SK-N-SH (cell line): ENCODE data around the gene RPGR. TPM values are rescaled to one million over a fixed set of nuclear protein-coding genes. Genes with fewer than 3 reads are reported as not detected.

Experiments used
- CTCF ChIA-PET: fragments of 300-600, 350-600 bp; formaldehyde crosslinking; extraction: SDS; loops from one replicate; lab custom pipeline; 2021; lab: Yijun Ruan, JAX
- POLR2A ChIA-PET: fragments of 350-600 bp; sonication (Branson Sonifier 250); formaldehyde crosslinking; extraction: SDS; loops from one replicate; lab custom pipeline; 2020; ENCODE audit warnings: antibody characterized with exemption, inconsistent platforms; lab: Yijun Ruan, JAX
- DNase-seq: peaks from one replicate; pipeline ENCODE4 v3.0.0; 2012
- H2AFZ ChIP-seq: fragments of 200-600 bp; sonication (generic); 2 replicates; pipeline ENCODE4 v1.8.1; 2016; ENCODE audit warnings: antibody characterized with exemption, mild to moderate bottlenecking, low read depth
- H3F3A ChIP-seq: fragments of 200-600 bp; sonication (generic); replicated peaks from 2 replicates; pipeline ENCODE3; 2016; ENCODE audit warnings: antibody characterized with exemption, mild to moderate bottlenecking; ENCODE audit not compliant: insufficient read depth
- H3K27ac ChIP-seq, 2 experiments: fragments of 200-500 bp in 1 of 2; fragments of 200-600 bp in 1 of 2; sonication (Bioruptor generic) in 1 of 2; sonication (generic), shearing (Covaris generic) in 1 of 2; 2 replicates each; pipeline versions ENCODE4 v1.5.1 to v1.6.1; 2014 to 2016; ENCODE audit warnings: low read depth in 2 of 2, inconsistent platforms in 1 of 2, low read length in 1 of 2, mild to moderate bottlenecking in 1 of 2, mixed read lengths in 1 of 2
- H3K27me3 ChIP-seq: fragments of 200-600 bp; sonication (generic), shearing (Covaris generic); 2 replicates; pipeline ENCODE4 v1.6.1; 2016; ENCODE audit warnings: mixed run types; ENCODE audit not compliant: insufficient read depth
- H3K36me3 ChIP-seq, 2 experiments: fragments of 200-500 bp in 1 of 2; fragments of 200-600 bp in 1 of 2; sonication (Bioruptor generic) in 1 of 2; sonication (generic) in 1 of 2; replicated peaks in 1 of 2; 2 replicates each; pipeline versions ENCODE3 to v1.5.1; 2014 to 2016; ENCODE audit warnings: low read length in 1 of 2, mild to moderate bottlenecking in 1 of 2; ENCODE audit not compliant: insufficient read depth in 2 of 2, control insufficient read depth in 1 of 2
- H3K4me1 ChIP-seq, 2 experiments: fragments of 200-500 bp in 1 of 2; fragments of 200-600 bp in 1 of 2; sonication (Bioruptor generic) in 1 of 2; sonication (generic), shearing (Covaris generic) in 1 of 2; 2 replicates each; pipeline versions ENCODE4 v1.5.1 to v1.6.1; 2014 to 2016; ENCODE audit warnings: low read depth in 1 of 2, low read length in 1 of 2, mixed run types in 1 of 2; ENCODE audit not compliant: insufficient read depth in 2 of 2, control insufficient read depth in 1 of 2
- H3K4me2 ChIP-seq: fragments of 200-600 bp; sonication (generic), shearing (Covaris generic); 2 replicates; pipeline ENCODE4 v1.6.1; 2017; ENCODE audit warnings: mixed run types
- H3K4me3 ChIP-seq, 2 experiments: fragments of 200-500 bp in 1 of 2; fragments of 200-600 bp in 1 of 2; sonication (Bioruptor generic) in 1 of 2; sonication (generic), shearing (Covaris generic) in 1 of 2; 2 replicates each; pipeline versions ENCODE4 v1.5.1 to v1.8.1; 2014 to 2016; ENCODE audit warnings: low read depth in 2 of 2, inconsistent platforms in 1 of 2, low read length in 1 of 2, mild to moderate bottlenecking in 1 of 2, mixed read lengths in 1 of 2, moderate library complexity in 1 of 2
- H3K79me2 ChIP-seq: fragments of 200-600 bp; sonication (generic); 2 replicates; pipeline ENCODE4 v1.8.1; 2017; ENCODE audit warnings: mild to moderate bottlenecking; ENCODE audit not compliant: insufficient read depth
- H3K9ac ChIP-seq: fragments of 200-600 bp; sonication (generic); 2 replicates; pipeline ENCODE4 v1.6.1; 2017; ENCODE audit warnings: mixed run types
- H3K9me2 ChIP-seq: fragments of 200-600 bp; sonication (generic); 2 replicates; pipeline ENCODE4 v1.6.1; 2017; ENCODE audit warnings: mixed run types
- H3K9me3 ChIP-seq: fragments of 200-600 bp; sonication (generic); 2 replicates; pipeline ENCODE4 v1.6.1; 2017; ENCODE audit warnings: mixed run types, mild to moderate bottlenecking, moderate library complexity
- H4K20me1 ChIP-seq: fragments of 200-600 bp; sonication (generic); 2 replicates; pipeline ENCODE4 v1.6.1; 2017; ENCODE audit warnings: mild to moderate bottlenecking, mixed run types; ENCODE audit not compliant: insufficient read depth
- CHD2 ChIP-seq: fragments of 150-350 bp; IDR thresholded peaks from 2 replicates; pipeline ENCODE4 v1.6.1; 2018; ENCODE audit warnings: low read length; ENCODE audit not compliant: partially characterized antibody
- ELF1 ChIP-seq: IDR thresholded peaks from 2 replicates; pipeline ENCODE4 v1.4.0; 2012
- EP300 ChIP-seq, 2 experiments: IDR thresholded peaks; 2 replicates each; pipeline versions ENCODE4 v1.4.0 to v1.6.1; 2012; ENCODE audit warnings: borderline replicate concordance in 1 of 2, low read depth in 1 of 2, low read length in 1 of 2
- EZH2phosphoT487 ChIP-seq: fragments of 200-600 bp; sonication (generic); IDR thresholded peaks from 2 replicates; pipeline ENCODE4 v1.6.1; 2017; ENCODE audit warnings: low read depth, mixed run types, mild to moderate bottlenecking, antibody characterized with exemption, moderate library complexity, borderline replicate concordance
- FOSL2 ChIP-seq: IDR thresholded peaks from 2 replicates; pipeline ENCODE4 v1.4.0; 2012; ENCODE audit warnings: low read depth, mild to moderate bottlenecking, moderate library complexity, borderline replicate concordance
- GATA2 ChIP-seq: sonication (generic); formaldehyde crosslinking; IDR thresholded peaks from 2 replicates; pipeline ENCODE4 v1.5.0; 2020; ENCODE audit warnings: mild to moderate bottlenecking, missing genetic modification reagents
- JUND ChIP-seq: IDR thresholded peaks from 2 replicates; pipeline ENCODE4 v1.4.0; 2012
- NFIC ChIP-seq: IDR thresholded peaks from 2 replicates; pipeline ENCODE4 v1.4.0; 2012; ENCODE audit warnings: borderline replicate concordance
- NRF1 ChIP-seq: IDR thresholded peaks from 2 replicates; pipeline ENCODE4 v1.6.1; 2012; ENCODE audit warnings: low read depth, mild to moderate bottlenecking, low read length
- RCOR1 ChIP-seq: fragments of 150-350 bp; IDR thresholded peaks from 2 replicates; pipeline ENCODE4 v1.6.1; 2017; ENCODE audit warnings: antibody characterized with exemption, low read length
- TAF1 ChIP-seq: IDR thresholded peaks from 2 replicates; pipeline ENCODE4 v1.6.1; 2012; ENCODE audit warnings: low read depth, mild to moderate bottlenecking, low read length, moderate library complexity, borderline replicate concordance
- TCF12 ChIP-seq: IDR thresholded peaks from 2 replicates; pipeline ENCODE4 v1.4.0; 2012
- TEAD4 ChIP-seq: IDR thresholded peaks from 2 replicates; pipeline ENCODE4 v1.4.0; 2012; ENCODE audit warnings: mild to moderate bottlenecking, borderline replicate concordance; ENCODE audit not compliant: insufficient read depth
- YY1 ChIP-seq: IDR thresholded peaks from 2 replicates; pipeline ENCODE4 v1.4.0; 2012; ENCODE audit warnings: low read depth, mild to moderate bottlenecking
- WGBS: methylation state at CpG from one replicate; pipeline ENCODE4 v1.1.6; 2017; ENCODE audit warnings: low lambda C conversion rate; 5-methylcytosine and 5-hydroxymethylcytosine counted together
- polyA plus RNA-seq, 3 experiments: library from polyadenylated mRNA; depleted of rRNA; stranded (reverse); fragments of >200 nt; gene quantifications; 2 replicates each; pipeline ENCODE4 v1.2.3, GENCODE V29; 2012
- TF ChIP-seq, protein P1 (sequence below): fragments of 150-350 bp; IDR thresholded peaks from 2 replicates; pipeline ENCODE4 v1.6.1; 2017; ENCODE audit warnings: antibody characterized with exemption, low read length, low read depth, borderline replicate concordance
- TF ChIP-seq, protein P2 (sequence below): IDR thresholded peaks from 2 replicates; pipeline ENCODE4 v1.4.0; 2012; ENCODE audit warnings: low read depth, borderline replicate concordance
- TF ChIP-seq, protein P3 (sequence below): IDR thresholded peaks from 2 replicates; pipeline ENCODE4 v1.4.0; 2012; ENCODE audit warnings: low read depth

Gene RPGR
- polyA plus RNA-seq, 1 of the 3 experiments (the other 2 are of a cell fraction): 1.2 TPM

GRCh38 chrX:38275615-38276014, 51.7 kb downstream of the RPGR start:
- CTCF ChIA-PET: no interaction called here
- H3K79me2 ChIP-seq: no peaks in the 10 kb centered on the region
- POLR2A ChIA-PET: no interaction called here
- no peak overlapping the region for H3K9ac ChIP-seq
- no peaks in the 10 kb centered on the region; the same call in 1 of the 2 replicates for H3K27me3 ChIP-seq
- H3K27ac ChIP-seq: peak overlapping the region in 1 of 2 experiments; percentile 66; a peak in 2 of 4 replicates
- no peaks in the 10 kb centered on the region for H3K9me2 ChIP-seq
- no peak overlapping the region for H3K4me2 ChIP-seq
- no peaks in the 10 kb centered on the region for H3K36me3 ChIP-seq
- no peaks in the 10 kb centered on the region for H4K20me1 ChIP-seq
- H3F3A ChIP-seq: peaks cover 8% of the 10 kb centered on the region
- H3K4me3 ChIP-seq: no peak overlapping the region
- no peaks in the 10 kb centered on the region; a peak in 1 of 4 replicates for H3K4me1 ChIP-seq
- H3K9me3 ChIP-seq: no peaks in the 10 kb centered on the region
- TF ChIP-seq NRF1 (no peak), TCF12 (peak; percentile 21; the same call in 1 of the 2 replicates), FOSL2 (peak; percentile 86), JUND (peak; percentile 51; the same call in 1 of the 2 replicates), CHD2 (no peak)
- WGBS: 8% methylated on average over 2 of the region's 2 CpGs
- H2AFZ ChIP-seq: no peak overlapping the region
- no peak for DNase-seq

DNA sequence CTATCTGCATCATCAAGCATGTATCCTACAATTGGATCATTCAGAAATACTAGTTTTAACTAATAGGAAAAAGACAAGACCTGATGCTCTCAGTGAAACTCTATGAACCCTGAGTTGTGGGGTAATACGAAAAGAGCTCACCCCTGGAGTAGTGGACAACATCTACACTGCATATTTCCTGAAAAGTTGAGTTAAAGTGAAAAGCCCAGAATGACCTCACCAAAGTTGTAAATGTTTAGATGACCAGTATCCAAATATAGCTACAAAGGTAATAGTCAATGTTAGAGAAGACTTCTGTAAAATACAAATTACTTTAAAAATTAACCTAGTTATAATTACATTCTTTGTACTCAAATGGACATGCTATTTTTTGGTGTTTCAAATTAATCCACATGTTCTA, 53.9 kb downstream of the RPGR start:
- H3K79me2 ChIP-seq: no peaks in the 10 kb centered on the region
- H3K9me3 ChIP-seq: no peaks in the 10 kb centered on the region
- POLR2A ChIA-PET: no interaction called here
- no peaks in the 10 kb centered on the region for H3K36me3 ChIP-seq
- no peak overlapping the region for H3K9ac ChIP-seq
- H3K4me2 ChIP-seq: no peak overlapping the region
- DNase-seq: no peak
- H3K9me2 ChIP-seq: no peaks in the 10 kb centered on the region
- H2AFZ ChIP-seq: no peak overlapping the region
- H3K27me3 ChIP-seq: no peaks in the 10 kb centered on the region; the same call in 1 of the 2 replicates
- H3K4me3 ChIP-seq: no peak overlapping the region
- TF ChIP-seq, protein P1, sequence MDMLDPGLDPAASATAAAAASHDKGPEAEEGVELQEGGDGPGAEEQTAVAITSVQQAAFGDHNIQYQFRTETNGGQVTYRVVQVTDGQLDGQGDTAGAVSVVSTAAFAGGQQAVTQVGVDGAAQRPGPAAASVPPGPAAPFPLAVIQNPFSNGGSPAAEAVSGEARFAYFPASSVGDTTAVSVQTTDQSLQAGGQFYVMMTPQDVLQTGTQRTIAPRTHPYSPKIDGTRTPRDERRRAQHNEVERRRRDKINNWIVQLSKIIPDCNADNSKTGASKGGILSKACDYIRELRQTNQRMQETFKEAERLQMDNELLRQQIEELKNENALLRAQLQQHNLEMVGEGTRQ: no peak
- TF ChIP-seq ELF1 (no peak), JUND (no peak), RCOR1 (no peak), YY1 (no peak), GATA2 (CRISPR knock-in tag) (no peak), EZH2phosphoT487 (no peak), TCF12 (no peak), TEAD4 (no peak), FOSL2 (no peak), NFIC (no peak), NRF1 (no peak), TAF1 (no peak), EP300 (IDR thresholded peaks at IDR 0.05; ENCODE audit: borderline replicate concordance in 1 of 2, low read depth in 1 of 2, low read length in 1 of 2) (no peak)
- TF ChIP-seq, protein P2, sequence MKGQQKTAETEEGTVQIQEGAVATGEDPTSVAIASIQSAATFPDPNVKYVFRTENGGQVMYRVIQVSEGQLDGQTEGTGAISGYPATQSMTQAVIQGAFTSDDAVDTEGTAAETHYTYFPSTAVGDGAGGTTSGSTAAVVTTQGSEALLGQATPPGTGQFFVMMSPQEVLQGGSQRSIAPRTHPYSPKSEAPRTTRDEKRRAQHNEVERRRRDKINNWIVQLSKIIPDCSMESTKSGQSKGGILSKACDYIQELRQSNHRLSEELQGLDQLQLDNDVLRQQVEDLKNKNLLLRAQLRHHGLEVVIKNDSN: no peak
- TF ChIP-seq, protein P3, sequence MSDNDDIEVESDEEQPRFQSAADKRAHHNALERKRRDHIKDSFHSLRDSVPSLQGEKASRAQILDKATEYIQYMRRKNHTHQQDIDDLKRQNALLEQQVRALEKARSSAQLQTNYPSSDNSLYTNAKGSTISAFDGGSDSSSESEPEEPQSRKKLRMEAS: no peak
- H4K20me1 ChIP-seq: no peaks in the 10 kb centered on the region
- WGBS: 41% methylated on average over 1 of the region's 1 CpG
- H3K4me1 ChIP-seq: no peaks in the 10 kb centered on the region; a peak in 1 of 4 replicates
- H3F3A ChIP-seq: peaks cover 8% of the 10 kb centered on the region
- CTCF ChIA-PET: interaction anchor here (1.1 kb wide), 1 partner anchor 165 kb away, joined by 3 read pairs; no protein-coding TSS in a partner anchor
- no peak overlapping the region for H3K27ac ChIP-seq
